Measurements from ENCODE around the gene PPFIA1.

The PPFIA1 gene

GRCh38 chr11:70241709-70242108 lies 28.8 kb upstream of the PPFIA1 start:
- no peak for TF ChIP-seq CTCF (IDR thresholded peaks at IDR 0.05; ENCODE audit: borderline replicate concordance, insufficient read depth, low read depth, low read length)
- no peak overlapping the region for H3K4me3 ChIP-seq (ENCODE audit: low read depth, low read length)

GRCh38 chr11:70242885-70243284 lies 27.6 kb upstream of the PPFIA1 start:
- TF ChIP-seq CTCF (IDR thresholded peaks at IDR 0.05; ENCODE audit: borderline replicate concordance, insufficient read depth, low read depth, low read length) = no peak
- no peak overlapping the region for H3K4me3 ChIP-seq (ENCODE audit: low read depth, low read length)

- no peak overlapping the region for H3K4me3 ChIP-seq (ENCODE audit: low read depth, low read length)
- no peak for TF ChIP-seq CTCF (IDR thresholded peaks at IDR 0.05; ENCODE audit: borderline replicate concordance, insufficient read depth, low read depth, low read length)
Measured at GRCh38 chr11:70243912-70244652, 26.4 kb upstream of the PPFIA1 start.

GRCh38 chr11:70244698-70245097 lies 25.8 kb upstream of the PPFIA1 start:
- TF ChIP-seq CTCF (IDR thresholded peaks at IDR 0.05; ENCODE audit: borderline replicate concordance, insufficient read depth, low read depth, low read length) = no peak

DNA sequence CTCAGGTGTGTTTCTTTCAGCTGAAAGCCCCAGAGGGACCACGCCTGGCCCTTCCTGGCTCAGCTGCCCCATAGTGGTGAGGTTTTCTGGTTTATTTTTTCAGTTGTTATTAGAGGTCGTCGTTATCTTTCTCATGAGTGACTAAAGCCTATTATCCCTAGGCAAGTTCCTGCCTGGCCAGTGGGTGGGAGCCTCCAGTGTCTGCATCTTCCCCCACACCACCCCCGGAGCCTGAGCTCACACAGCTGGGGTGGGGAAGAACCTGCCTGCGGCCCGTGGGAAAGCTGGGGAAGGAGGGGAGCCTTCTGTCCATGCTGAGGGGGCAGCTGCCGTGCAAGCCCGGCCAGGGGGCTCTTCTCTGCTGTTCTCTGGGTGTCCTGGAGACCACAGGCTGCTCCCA lies 24.3 kb upstream of the PPFIA1 start:
- H3K4me3 ChIP-seq (ENCODE audit: low read depth, low read length) = no peak overlapping the region
- TF ChIP-seq CTCF (IDR thresholded peaks at IDR 0.05; ENCODE audit: borderline replicate concordance, insufficient read depth, low read depth, low read length) = no peak

More at GRCh38 chr11:70244698-70245097, 25.8 kb upstream of the PPFIA1 start:
- H3K4me3 ChIP-seq (ENCODE audit: low read depth, low read length) = no peak overlapping the region

- no peak overlapping the region for H3K4me3 ChIP-seq (ENCODE audit: low read depth, low read length)
- no peak for TF ChIP-seq CTCF (IDR thresholded peaks at IDR 0.05; ENCODE audit: borderline replicate concordance, insufficient read depth, low read depth, low read length)
Measured at GRCh38 chr11:70247042-70247709, 23.3 kb upstream of the PPFIA1 start.

DNA sequence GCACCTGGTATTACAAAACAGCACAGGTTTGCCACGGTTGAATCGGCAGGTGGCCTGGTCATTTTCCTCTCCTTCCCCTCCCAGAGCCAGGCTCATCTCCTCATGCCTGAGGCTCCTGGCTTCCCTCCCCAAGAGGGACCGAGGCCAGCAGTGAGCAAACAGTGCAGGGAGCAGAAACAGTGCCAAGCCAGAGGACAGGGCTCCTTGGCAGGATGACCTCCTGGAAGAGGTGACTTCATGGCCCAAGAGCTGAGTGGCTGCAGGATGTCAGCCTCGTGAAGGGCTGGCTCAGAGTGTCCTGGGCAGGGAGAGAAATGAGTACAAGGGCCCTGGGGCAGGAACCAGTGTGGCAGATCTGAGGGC lies 22.8 kb upstream of the PPFIA1 start:
- no peak for TF ChIP-seq CTCF (IDR thresholded peaks at IDR 0.05; ENCODE audit: borderline replicate concordance, insufficient read depth, low read depth, low read length)

More for the DNA sequence above, 22.8 kb upstream of the PPFIA1 start:
- H3K4me3 ChIP-seq (ENCODE audit: low read depth, low read length) = no peak overlapping the region
